HCT116 (cell line): Measurements from ENCODE around the gene MBD3. TPM values are rescaled to one million over a fixed set of nuclear protein-coding genes. Genes with fewer than 3 reads are reported as not detected.

ENCODE experiments used
- ATAC-seq: fragments of 200-7000 bp; cut with Tn5 transposase; 2 replicates; pipeline ENCODE4 v1.9.1; 2020; ENCODE audit warnings: mild to moderate bottlenecking, moderate library complexity
- BruUV-seq: library from RNA; stranded (reverse); fragments of 400-500 nt; replicated peaks from 2 replicates; lab custom pipeline; 2021; lab: Mats Ljungman, UMichigan
- CTCF ChIA-PET: fragments of 300-600 bp; sonication (Branson Sonifier 250); formaldehyde crosslinking; loops from one replicate; lab custom pipeline; 2021; ENCODE audit warnings: antibody characterized with exemption; lab: Charles Lee
- POLR2A ChIA-PET: fragments of 300-600, 350-600 bp; sonication (Branson Sonifier 250); formaldehyde crosslinking; loops from one replicate; lab custom pipeline; 2021; ENCODE audit warnings: antibody characterized with exemption; lab: Charles Lee
- RAD21 ChIA-PET, 2 experiments: fragments of 300-600 bp; sonication (Branson Sonifier 250); formaldehyde crosslinking; loops; one replicate each; lab custom pipeline; 2023; ENCODE audit warnings: low total read pairs in 2 of 2; ENCODE audit not compliant: uncharacterized antibody in 2 of 2, unreplicated experiment in 2 of 2, low non-redundant PET in 1 of 2; lab: Charles Lee
- DNase-seq: peaks from one replicate; pipeline ENCODE4 v3.0.0-alpha.2; 2010; ENCODE audit warnings: low read depth, low spot score
- H2AFZ ChIP-seq: fragments of 200-600 bp; shearing (Covaris generic), sonication (generic); 2 replicates; pipeline ENCODE4 v1.6.1; 2017; ENCODE audit warnings: low read depth, mixed run types, mixed read lengths, antibody characterized with exemption, low read length; ENCODE audit not compliant: poor library complexity, severe bottlenecking
- H3K27ac ChIP-seq: 2 replicates; pipeline ENCODE4 v1.5.1; 2012; ENCODE audit warnings: low read depth, low read length
- H3K27me3 ChIP-seq: fragments of 200-600 bp; sonication (generic); 2 replicates; pipeline ENCODE4 v1.6.1; 2016; ENCODE audit warnings: mixed run types, low read length, mixed read lengths; ENCODE audit not compliant: insufficient read depth
- H3K36me3 ChIP-seq, 2 experiments: fragments of 200-500 bp in 1 of 2; fragments of 200-600 bp in 1 of 2; sonication (Bioruptor generic) in 1 of 2; sonication (generic) in 1 of 2; 2 replicates each; pipeline versions ENCODE4 v1.5.1 to v1.6.1; 2014 to 2016; ENCODE audit warnings: low read length in 2 of 2, inconsistent platforms in 1 of 2, mixed read lengths in 1 of 2, mixed run types in 1 of 2; ENCODE audit not compliant: insufficient read depth in 2 of 2, control insufficient read depth in 1 of 2
- H3K4me1 ChIP-seq, 2 experiments: fragments of 200-600 bp in 1 of 2; sonication (generic) in 1 of 2; 2 replicates each; pipeline versions ENCODE4 v1.5.1 to v1.6.1; 2012 to 2017; ENCODE audit warnings: low read length in 2 of 2, inconsistent platforms in 1 of 2, mild to moderate bottlenecking in 1 of 2, mixed read lengths in 1 of 2, mixed run types in 1 of 2, moderate library complexity in 1 of 2; ENCODE audit not compliant: insufficient read depth in 2 of 2, control insufficient read depth in 1 of 2
- H3K4me2 ChIP-seq: fragments of 200-600 bp; sonication (generic); 2 replicates; pipeline ENCODE4 v1.6.1; 2017; ENCODE audit warnings: mixed run types, low read length, mixed read lengths
- H3K4me3 ChIP-seq, 2 experiments: fragments of 200-600 bp in 1 of 2; sonication (generic) in 1 of 2; replicated peaks in 1 of 2; 2 replicates each; pipeline ENCODE4 v1.5.1; 2011 to 2016; ENCODE audit warnings: low read length in 2 of 2, control low read depth in 1 of 2, low read depth in 1 of 2, mild to moderate bottlenecking in 1 of 2, mixed read lengths in 1 of 2, mixed run types in 1 of 2
- H3K79me2 ChIP-seq: fragments of 200-600 bp; sonication (generic); 2 replicates; pipeline ENCODE4 v1.6.1; 2017; ENCODE audit warnings: mild to moderate bottlenecking, mixed run types, low read length, moderate library complexity, mixed read lengths; ENCODE audit not compliant: insufficient read depth
- H3K9ac ChIP-seq: fragments of 200-600 bp; sonication (generic); 2 replicates; pipeline ENCODE4 v1.6.1; 2016; ENCODE audit warnings: low read length, mixed read lengths
- H3K9me2 ChIP-seq: fragments of 200-600 bp; sonication (generic), shearing (Covaris generic); 2 replicates; pipeline ENCODE4 v1.6.1; 2017; ENCODE audit warnings: mixed run types, mild to moderate bottlenecking, moderate library complexity; ENCODE audit not compliant: insufficient read depth
- H3K9me3 ChIP-seq, 2 experiments: fragments of 200-500 bp in 1 of 2; fragments of 200-600 bp in 1 of 2; sonication (Bioruptor generic) in 1 of 2; sonication (generic) in 1 of 2; 2 replicates each; pipeline ENCODE4 v1.6.1; 2014 to 2017; ENCODE audit warnings: low read length in 2 of 2, mixed read lengths in 2 of 2, inconsistent platforms in 1 of 2, low read depth in 1 of 2, mild to moderate bottlenecking in 1 of 2, mixed run types in 1 of 2, moderate library complexity in 1 of 2; ENCODE audit not compliant: control insufficient read depth in 1 of 2, insufficient read depth in 1 of 2
- H4K20me1 ChIP-seq: fragments of 200-600 bp; sonication (generic), shearing (Covaris generic); 2 replicates; pipeline ENCODE4 v1.6.1; 2017; ENCODE audit warnings: mixed run types, mild to moderate bottlenecking, moderate library complexity; ENCODE audit not compliant: insufficient read depth
- CBX3 ChIP-seq: IDR thresholded peaks from 2 replicates; pipeline ENCODE4 v1.6.1; 2012; ENCODE audit warnings: low read depth
- CEBPB ChIP-seq: IDR thresholded peaks from 2 replicates; pipeline ENCODE4 v1.6.1; 2012; ENCODE audit warnings: low read depth
- ELF1 ChIP-seq: IDR thresholded peaks from 2 replicates; pipeline ENCODE4 v1.6.1; 2012; ENCODE audit warnings: low read depth, borderline replicate concordance
- EZH2 ChIP-seq: fragments of 200-600 bp; sonication (generic); IDR thresholded peaks from 2 replicates; pipeline ENCODE4 v1.6.1; 2017; ENCODE audit warnings: antibody characterized with exemption, mixed run types
- EZH2phosphoT487 ChIP-seq: fragments of 200-600 bp; IDR thresholded peaks from 2 replicates; pipeline ENCODE4 v1.6.1; 2018; ENCODE audit warnings: antibody characterized with exemption, borderline replicate concordance
- FOSL1 ChIP-seq: IDR thresholded peaks from 2 replicates; pipeline ENCODE4 v1.6.1; 2012; ENCODE audit warnings: low read depth
- JUND ChIP-seq: IDR thresholded peaks from 2 replicates; pipeline ENCODE4 v1.6.1; 2012
- POLR2A ChIP-seq: IDR thresholded peaks from 2 replicates; pipeline ENCODE4 v1.7.0; 2011; ENCODE audit warnings: borderline replicate concordance; ENCODE audit not compliant: insufficient read depth, insufficient read length; ENCODE audit errors: extremely low read depth
- POLR2AphosphoS5 ChIP-seq: IDR thresholded peaks from 2 replicates; pipeline ENCODE4 v1.6.1; 2011; ENCODE audit warnings: mild to moderate bottlenecking, low read depth, low read length, moderate library complexity
- RAD21 ChIP-seq: IDR thresholded peaks from 2 replicates; pipeline ENCODE4 v1.6.1; 2012; ENCODE audit warnings: low read depth, mild to moderate bottlenecking
- SIN3A ChIP-seq: IDR thresholded peaks from 2 replicates; pipeline ENCODE4 v1.6.1; 2012; ENCODE audit warnings: low read depth
- SP1 ChIP-seq: IDR thresholded peaks from 2 replicates; pipeline ENCODE4 v1.6.1; 2012; ENCODE audit warnings: low read depth
- SRF ChIP-seq: IDR thresholded peaks from 2 replicates; pipeline ENCODE4 v1.6.1; 2012; ENCODE audit warnings: low read depth
- TCF7L2 ChIP-seq: IDR thresholded peaks from 2 replicates; pipeline ENCODE4 v1.7.0; 2011; ENCODE audit warnings: borderline replicate concordance, inconsistent platforms; ENCODE audit not compliant: insufficient read depth, insufficient read length; ENCODE audit errors: extremely low read depth
- ZFX ChIP-seq: fragments of 450-650 bp; IDR thresholded peaks from 2 replicates; pipeline ENCODE4 v1.6.1; 2017
- ZNF274 ChIP-seq: fragments of 200-500 bp; sonication (Bioruptor generic); IDR thresholded peaks from 2 replicates; pipeline ENCODE4 v1.6.1; 2014; ENCODE audit warnings: mild to moderate bottlenecking, low read depth, low read length, inconsistent platforms
- intact Hi-C: fragments of 100-400 bp; cut with micrococcal nuclease; formaldehyde crosslinking; loops from 2 replicates; pipeline ENCODE4 v1.10.0; 2022
- total RNA-seq: library from RNA; stranded (reverse); gene quantifications from one replicate; pipeline ENCODE4 v1.2.1, GENCODE V29; 2021; ENCODE audit not compliant: unreplicated experiment
- TF ChIP-seq, protein P1 (sequence below): IDR thresholded peaks from 2 replicates; pipeline ENCODE4 v1.6.1; 2012
- TF ChIP-seq, protein P2 (sequence below): IDR thresholded peaks from 2 replicates; pipeline ENCODE4 v1.6.1; 2011; ENCODE audit warnings: mild to moderate bottlenecking, low read length, moderate library complexity; ENCODE audit not compliant: insufficient replicate concordance; ENCODE audit errors: extremely low read depth
- TF ChIP-seq, protein P3 (sequence below): IDR thresholded peaks from 2 replicates; pipeline ENCODE4 v1.6.1; 2012

MBD3 gene
- total RNA-seq, 1 experiment from 2014 or later, result 85.7 TPM

GRCh38 chr19:1621574-1621973 lies 28.9 kb upstream of the MBD3 start (continued):
- no peak for TF ChIP-seq EZH2phosphoT487
- TF ChIP-seq, all 23 proteins: peak for 0

DNA sequence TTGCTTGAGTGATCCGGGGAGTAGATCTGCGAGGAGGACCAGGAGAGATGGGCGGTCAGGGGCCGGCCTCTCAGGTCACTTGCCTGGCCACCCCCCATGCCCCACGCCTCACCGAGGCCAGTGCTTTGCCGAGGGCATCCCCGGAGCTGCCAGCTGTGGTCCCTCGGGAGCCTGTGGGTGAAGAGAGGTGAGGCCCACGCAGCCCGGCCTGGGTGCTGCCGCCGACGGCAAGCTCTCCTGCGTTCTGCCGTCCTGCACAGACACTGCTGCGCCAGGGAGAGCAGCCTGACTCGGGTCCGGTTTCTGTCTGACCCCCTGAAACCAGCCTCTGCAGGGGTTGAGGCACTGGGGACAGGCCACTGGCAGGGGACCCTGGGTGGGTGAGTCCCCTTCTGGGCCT lies 28.4 kb upstream of the MBD3 start:
- BruUV-seq, result no TSS peak
- no peak for DNase-seq
- Histone ChIP-seq H3K4me3 (no peak overlapping the region), H3K36me3 (peaks cover 21 to 52% of the 10 kb centered on the region in 2 experiments; a peak in 3 of 4 replicates), H2AFZ (no peak overlapping the region), H3K27ac (no peak overlapping the region), H3K9me3 (no peaks in the 10 kb centered on the region), H3K9ac (no peak overlapping the region), H3K79me2 (peaks cover 18% of the 10 kb centered on the region; the same call in 1 of the 2 replicates), H3K4me1 (peaks cover 0 to 5% of the 10 kb centered on the region in 2 experiments; a peak in 1 of 4 replicates), H3K4me2 (no peak overlapping the region), H3K27me3 (no peaks in the 10 kb centered on the region), H3K9me2 (no peaks in the 10 kb centered on the region), H4K20me1 (no peaks in the 10 kb centered on the region)
- intact Hi-C loops, result no loop called here
- TF ChIP-seq, protein P1, sequence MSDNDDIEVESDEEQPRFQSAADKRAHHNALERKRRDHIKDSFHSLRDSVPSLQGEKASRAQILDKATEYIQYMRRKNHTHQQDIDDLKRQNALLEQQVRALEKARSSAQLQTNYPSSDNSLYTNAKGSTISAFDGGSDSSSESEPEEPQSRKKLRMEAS, result no peak
- ChIA-PET POLR2A (no interaction called here), CTCF (no interaction called here), RAD21 (no interaction called here)
- no peak for ATAC-seq

- ATAC-seq, result no peak
These were observed 27.8 kb upstream of the MBD3 start for GRCh38 chr19:1620502-1620901.

More at GRCh38 chr19:1620502-1620901, 27.8 kb upstream of the MBD3 start:
- Histone ChIP-seq H3K27ac (no peak overlapping the region), H3K4me2 (no peak overlapping the region), H4K20me1 (no peaks in the 10 kb centered on the region), H3K27me3 (no peaks in the 10 kb centered on the region), H3K9me2 (no peaks in the 10 kb centered on the region), H3K4me1 (peaks cover 0 to 5% of the 10 kb centered on the region in 2 experiments; a peak in 1 of 4 replicates), H3K36me3 (peaks cover 26 to 49% of the 10 kb centered on the region in 2 experiments; a peak in 3 of 4 replicates), H3K4me3 (no peak overlapping the region), H2AFZ (no peak overlapping the region), H3K9me3 (no peaks in the 10 kb centered on the region), H3K79me2 (peaks cover 18% of the 10 kb centered on the region; the same call in 1 of the 2 replicates)
- ChIA-PET RAD21 (no interaction called here), POLR2A (no interaction called here)
- DNase-seq, result no peak
- intact Hi-C loops, result no loop called here
- TF ChIP-seq POLR2AphosphoS5 (no peak), TCF7L2 (no peak), ELF1 (no peak), EZH2phosphoT487 (no peak), SIN3A (no peak), ZFX (no peak), JUND (no peak), SRF (no peak), CBX3 (no peak), SP1 (no peak), CEBPB (no peak), FOSL1 (no peak), RAD21 (no peak), EZH2 (no peak), ZNF274 (no peak), POLR2A (no peak)
- TF ChIP-seq, protein P2, sequence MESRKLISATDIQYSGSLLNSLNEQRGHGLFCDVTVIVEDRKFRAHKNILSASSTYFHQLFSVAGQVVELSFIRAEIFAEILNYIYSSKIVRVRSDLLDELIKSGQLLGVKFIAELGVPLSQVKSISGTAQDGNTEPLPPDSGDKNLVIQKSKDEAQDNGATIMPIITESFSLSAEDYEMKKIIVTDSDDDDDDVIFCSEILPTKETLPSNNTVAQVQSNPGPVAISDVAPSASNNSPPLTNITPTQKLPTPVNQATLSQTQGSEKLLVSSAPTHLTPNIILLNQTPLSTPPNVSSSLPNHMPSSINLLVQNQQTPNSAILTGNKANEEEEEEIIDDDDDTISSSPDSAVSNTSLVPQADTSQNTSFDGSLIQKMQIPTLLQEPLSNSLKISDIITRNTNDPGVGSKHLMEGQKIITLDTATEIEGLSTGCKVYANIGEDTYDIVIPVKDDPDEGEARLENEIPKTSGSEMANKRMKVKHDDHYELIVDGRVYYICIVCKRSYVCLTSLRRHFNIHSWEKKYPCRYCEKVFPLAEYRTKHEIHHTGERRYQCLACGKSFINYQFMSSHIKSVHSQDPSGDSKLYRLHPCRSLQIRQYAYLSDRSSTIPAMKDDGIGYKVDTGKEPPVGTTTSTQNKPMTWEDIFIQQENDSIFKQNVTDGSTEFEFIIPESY, result no peak
- TF ChIP-seq, protein P3, sequence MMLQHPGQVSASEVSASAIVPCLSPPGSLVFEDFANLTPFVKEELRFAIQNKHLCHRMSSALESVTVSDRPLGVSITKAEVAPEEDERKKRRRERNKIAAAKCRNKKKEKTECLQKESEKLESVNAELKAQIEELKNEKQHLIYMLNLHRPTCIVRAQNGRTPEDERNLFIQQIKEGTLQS, result no peak
- TF ChIP-seq, all 23 proteins: peak for 0
- BruUV-seq, result no TSS peak
- CTCF ChIA-PET, result no interaction called here
- H3K9ac ChIP-seq, result no peak overlapping the region
